NCI-H2107 treated with DMSO at 0.1 percent for 48 hours (cell line): ENCODE measurements around the gene NPHP4.

ENCODE experiments used
- DNase-seq: peaks from one replicate; lab custom pipeline; 2025; ENCODE audit not compliant: unreplicated experiment; lab: John Stamatoyannopoulos, UW

Gene NPHP4

GRCh38 chr1:5837976-5838653 lies 154.1 kb downstream of the NPHP4 start:
- DNase-seq = no peak

GRCh38 chr1:5836776-5837440 lies 155.3 kb downstream of the NPHP4 start:
- DNase-seq = no peak

- DNase-seq = no peak
Observed at GRCh38 chr1:5835179-5835562, 157.1 kb downstream of the NPHP4 start.

GRCh38 chr1:5834477-5835178 lies 157.6 kb downstream of the NPHP4 start:
- no peak for DNase-seq

- no peak for DNase-seq
Observed at GRCh38 chr1:5833911-5834310, 158.3 kb downstream of the NPHP4 start.

- no peak for DNase-seq
Observed at GRCh38 chr1:5832916-5833895, 159.0 kb downstream of the NPHP4 start.

- DNase-seq = no peak
Observed at GRCh38 chr1:5831600-5832335, 160.5 kb downstream of the NPHP4 start.

- no peak for DNase-seq
Observed at GRCh38 chr1:5830771-5831599, 161.2 kb downstream of the NPHP4 start.

GRCh38 chr1:5829414-5829813 lies 162.8 kb downstream of the NPHP4 start:
- DNase-seq = no peak

- no peak for DNase-seq
Observed at GRCh38 chr1:5828308-5828935, 163.8 kb downstream of the NPHP4 start.

- DNase-seq = no peak
Observed at GRCh38 chr1:5827516-5827915, 164.7 kb downstream of the NPHP4 start.

- DNase-seq = no peak
Observed at GRCh38 chr1:5826601-5827000, 165.6 kb downstream of the NPHP4 start.

GRCh38 chr1:5822726-5823125 lies 169.5 kb downstream of the NPHP4 start:
- no peak for DNase-seq

GRCh38 chr1:5822266-5822665 lies 170.0 kb downstream of the NPHP4 start:
- no peak for DNase-seq

- no peak for DNase-seq
Observed at GRCh38 chr1:5821540-5822176, 170.6 kb downstream of the NPHP4 start.

GRCh38 chr1:5820026-5820421 lies 172.2 kb downstream of the NPHP4 start:
- DNase-seq = no peak

- no peak for DNase-seq
Observed at GRCh38 chr1:5819391-5820025, 172.7 kb downstream of the NPHP4 start.

GRCh38 chr1:5818755-5819154 lies 173.5 kb downstream of the NPHP4 start:
- no peak for DNase-seq
